CD4-positive, alpha-beta T cell treated with Interleukin-4 for 4 hours (primary cell): ENCODE measurements around the gene LRP4.
A peak's percentile ranks its signal among the peaks of the same experiment; 100 is the strongest.

Experiments
- DNase-seq: peaks from one replicate; pipeline ENCODE4 v3.0.0-alpha.2; 2020

Gene LRP4

GRCh38 chr11:46920755-46921154 lies 2.4 kb upstream of the LRP4 start:
- no peak for DNase-seq

GRCh38 chr11:46918788-46919513 lies 601 bp upstream of the LRP4 start:
- DNase-seq: no peak

GRCh38 chr11:46917762-46918082 lies 628 bp downstream of the LRP4 start:
- no peak for DNase-seq

GRCh38 chr11:46917109-46917761 lies 1.1 kb downstream of the LRP4 start:
- no peak for DNase-seq

- no peak for DNase-seq
These were observed 1.9 kb downstream of the LRP4 start for GRCh38 chr11:46916286-46917108.

GRCh38 chr11:46914910-46915309 lies 3.4 kb downstream of the LRP4 start:
- no peak for DNase-seq

GRCh38 chr11:46914363-46914762 lies 4.0 kb downstream of the LRP4 start:
- no peak for DNase-seq

GRCh38 chr11:46913484-46913883 lies 4.9 kb downstream of the LRP4 start:
- DNase-seq: no peak

- DNase-seq: no peak
These were observed 5.7 kb downstream of the LRP4 start for GRCh38 chr11:46912526-46913150.

GRCh38 chr11:46907606-46908005 lies 10.7 kb downstream of the LRP4 start:
- DNase-seq: no peak

- no peak for DNase-seq
These were observed 11.7 kb downstream of the LRP4 start for GRCh38 chr11:46906609-46907041.

- DNase-seq: no peak
These were observed 12.5 kb downstream of the LRP4 start for GRCh38 chr11:46905806-46906205.

- no peak for DNase-seq
These were observed 14.5 kb downstream of the LRP4 start for GRCh38 chr11:46903846-46904245.

GRCh38 chr11:46902694-46903093 lies 15.7 kb downstream of the LRP4 start:
- DNase-seq: no peak

- DNase-seq: no peak
These were observed 17.2 kb downstream of the LRP4 start for GRCh38 chr11:46901156-46901555.

GRCh38 chr11:46900091-46900746 lies 18.1 kb downstream of the LRP4 start:
- DNase-seq: no peak

- DNase-seq: no peak
These were observed 18.8 kb downstream of the LRP4 start for GRCh38 chr11:46899501-46900025.

- no peak for DNase-seq
These were observed 19.8 kb downstream of the LRP4 start for GRCh38 chr11:46898396-46899095.

GRCh38 chr11:46896719-46897406 lies 21.5 kb downstream of the LRP4 start:
- peak; percentile 24 for DNase-seq

GRCh38 chr11:46895821-46896220 lies 22.5 kb downstream of the LRP4 start:
- DNase-seq: no peak

- DNase-seq: no peak
These were observed 23.4 kb downstream of the LRP4 start for GRCh38 chr11:46894961-46895360.
